GM19099 (cell line): ENCODE measurements around the gene RTKN2.

ENCODE experiments used
- POLR2A ChIP-seq: IDR thresholded peaks from 3 replicates; pipeline ENCODE4 v1.6.1; 2011; ENCODE audit warnings: low read depth; ENCODE audit not compliant: insufficient read length; ENCODE audit errors: extremely low read depth

Gene RTKN2, protein sequence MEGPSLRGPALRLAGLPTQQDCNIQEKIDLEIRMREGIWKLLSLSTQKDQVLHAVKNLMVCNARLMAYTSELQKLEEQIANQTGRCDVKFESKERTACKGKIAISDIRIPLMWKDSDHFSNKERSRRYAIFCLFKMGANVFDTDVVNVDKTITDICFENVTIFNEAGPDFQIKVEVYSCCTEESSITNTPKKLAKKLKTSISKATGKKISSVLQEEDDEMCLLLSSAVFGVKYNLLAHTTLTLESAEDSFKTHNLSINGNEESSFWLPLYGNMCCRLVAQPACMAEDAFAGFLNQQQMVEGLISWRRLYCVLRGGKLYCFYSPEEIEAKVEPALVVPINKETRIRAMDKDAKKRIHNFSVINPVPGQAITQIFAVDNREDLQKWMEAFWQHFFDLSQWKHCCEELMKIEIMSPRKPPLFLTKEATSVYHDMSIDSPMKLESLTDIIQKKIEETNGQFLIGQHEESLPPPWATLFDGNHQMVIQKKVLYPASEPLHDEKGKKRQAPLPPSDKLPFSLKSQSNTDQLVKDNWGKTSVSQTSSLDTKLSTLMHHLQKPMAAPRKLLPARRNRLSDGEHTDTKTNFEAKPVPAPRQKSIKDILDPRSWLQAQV

DNA sequence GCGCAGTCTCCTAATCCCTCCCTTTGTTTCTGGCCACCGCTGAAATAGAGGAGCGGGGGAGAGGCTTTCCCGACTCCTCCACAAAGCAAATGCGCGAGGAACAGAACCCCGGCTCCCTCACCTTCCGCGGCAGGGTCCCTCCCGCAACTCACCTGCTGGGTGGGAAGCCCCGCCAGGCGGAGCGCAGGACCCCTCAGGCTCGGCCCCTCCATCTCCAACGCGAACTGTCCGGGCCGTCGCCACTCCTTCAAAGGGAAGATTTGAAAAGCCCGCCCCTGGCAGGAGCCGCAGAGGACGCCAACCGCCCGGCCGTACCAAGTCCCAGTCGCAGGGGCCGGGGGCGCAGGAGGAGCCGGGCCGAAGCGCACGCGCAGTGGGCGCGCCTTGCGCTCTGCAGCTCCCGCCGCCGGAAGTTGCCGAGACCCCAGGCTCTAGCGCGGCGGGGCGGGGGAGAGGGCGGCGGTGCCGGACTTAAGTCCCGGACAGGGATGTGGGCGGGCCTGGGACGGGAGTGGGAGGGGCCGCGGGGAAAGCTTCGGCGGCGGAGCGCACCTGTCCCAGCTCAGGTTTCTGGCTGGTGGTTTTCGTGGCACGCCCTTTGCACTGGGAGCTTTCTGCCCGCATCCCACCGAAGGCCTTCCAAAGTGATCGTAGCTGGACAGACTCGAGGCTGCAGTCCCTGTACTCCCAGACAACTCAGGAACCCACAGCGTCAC is at the start of gene RTKN2:
RTKN2 (minus strand) TSS at position 446 of the 716 bp plus-strand sequence; CDS start at position 212, 234 bp downstream.
- TF ChIP-seq POLR2A = no peak

DNA sequence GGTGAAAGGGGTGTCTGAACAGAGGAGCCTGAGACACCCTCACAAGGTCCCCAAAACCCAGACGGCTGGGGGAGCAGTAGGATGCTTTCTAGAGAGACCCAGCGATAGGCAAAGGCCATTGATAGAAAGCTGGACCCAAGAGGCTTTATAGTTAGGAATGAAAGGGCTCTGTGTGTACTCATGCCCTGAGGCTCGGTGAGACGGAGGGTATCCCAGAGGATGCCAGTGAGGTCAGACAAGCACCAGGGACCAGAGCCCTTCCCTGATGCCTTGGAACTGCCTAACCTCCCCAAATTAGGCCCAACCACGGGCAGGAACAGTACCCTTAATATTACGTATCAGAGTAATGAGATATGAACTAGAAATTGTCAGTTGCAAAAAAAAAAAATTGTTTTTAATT is 48.6 kb upstream of the RTKN2 start:
- TF ChIP-seq POLR2A = no peak

DNA sequence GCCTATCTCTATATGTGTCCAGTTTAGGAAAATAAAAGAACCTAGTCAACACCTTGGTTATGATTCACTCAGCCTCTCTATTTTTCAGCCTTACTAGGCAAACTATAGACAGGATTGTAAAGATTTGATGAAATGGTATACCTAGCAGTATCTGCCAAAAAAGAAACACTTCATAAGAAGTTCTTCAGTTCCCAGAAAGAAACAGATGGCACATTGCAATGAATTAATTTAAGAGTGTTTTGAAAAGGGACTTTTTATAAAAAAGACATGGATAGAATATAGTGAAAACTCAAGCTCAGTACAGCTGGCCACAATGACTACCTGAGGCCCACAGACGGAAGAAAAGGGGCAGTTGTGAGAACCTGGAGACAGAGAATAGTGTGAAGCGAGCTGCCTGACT is 40.6 kb upstream of the RTKN2 start:
- TF ChIP-seq POLR2A = no peak

DNA sequence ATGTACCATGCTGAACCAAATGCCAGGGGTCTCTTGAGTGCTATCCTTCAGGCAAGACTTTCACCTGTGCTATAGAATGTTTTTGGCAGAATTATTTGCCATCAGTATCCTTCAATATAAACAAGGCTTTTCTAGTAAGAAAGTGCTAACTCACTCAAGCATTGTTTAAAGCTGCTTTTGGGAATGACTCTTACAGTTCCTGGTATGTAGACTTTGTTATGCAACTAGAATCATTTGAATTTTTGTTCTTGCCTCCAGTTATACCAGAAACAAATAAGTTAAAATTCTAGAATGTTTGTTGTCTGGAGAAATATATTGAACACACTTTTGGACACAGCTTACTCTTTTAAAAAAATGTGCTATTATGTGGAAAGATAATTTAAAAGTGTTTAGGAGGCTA is 39.5 kb upstream of the RTKN2 start:
- no peak for TF ChIP-seq POLR2A

DNA sequence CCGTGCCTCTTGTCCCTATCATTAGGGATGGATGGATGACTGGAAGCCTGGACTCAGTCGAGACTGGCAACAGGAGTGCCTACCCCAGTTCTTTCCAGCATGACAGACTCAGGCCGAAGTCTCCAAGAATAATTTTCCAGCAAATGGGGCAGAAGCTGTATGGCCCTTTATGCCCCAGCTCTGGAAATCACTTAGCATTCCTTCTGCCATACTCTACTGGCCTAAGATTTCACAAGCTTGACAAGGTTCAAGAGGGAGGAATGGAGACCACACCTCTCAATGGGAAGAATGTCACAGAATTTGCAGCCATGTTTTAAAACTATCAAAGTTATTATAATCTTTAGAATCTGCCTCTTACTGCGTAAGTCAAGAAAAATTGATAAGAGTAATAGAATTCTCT is 39.0 kb upstream of the RTKN2 start:
- no peak for TF ChIP-seq POLR2A

DNA sequence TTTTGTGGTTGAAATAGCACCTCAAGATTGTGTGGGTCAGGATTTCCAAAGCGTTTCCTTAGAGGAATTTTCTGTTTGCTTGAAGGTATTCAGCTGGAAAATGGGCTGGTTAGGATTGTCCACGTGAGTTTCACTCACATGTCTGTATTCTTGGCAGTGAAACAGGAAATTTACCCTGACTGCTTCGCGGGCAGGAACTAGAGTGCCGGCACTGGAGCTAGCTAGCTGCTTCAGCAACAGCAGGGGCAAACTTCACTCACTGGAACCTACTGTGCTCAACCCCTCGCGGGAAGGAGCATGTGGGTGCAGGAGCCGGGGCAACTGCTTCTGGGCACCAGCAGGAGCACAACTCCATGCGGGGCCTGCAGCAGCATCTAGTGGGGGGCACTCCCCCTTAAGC is 38.0 kb upstream of the RTKN2 start:
- TF ChIP-seq POLR2A = no peak

DNA sequence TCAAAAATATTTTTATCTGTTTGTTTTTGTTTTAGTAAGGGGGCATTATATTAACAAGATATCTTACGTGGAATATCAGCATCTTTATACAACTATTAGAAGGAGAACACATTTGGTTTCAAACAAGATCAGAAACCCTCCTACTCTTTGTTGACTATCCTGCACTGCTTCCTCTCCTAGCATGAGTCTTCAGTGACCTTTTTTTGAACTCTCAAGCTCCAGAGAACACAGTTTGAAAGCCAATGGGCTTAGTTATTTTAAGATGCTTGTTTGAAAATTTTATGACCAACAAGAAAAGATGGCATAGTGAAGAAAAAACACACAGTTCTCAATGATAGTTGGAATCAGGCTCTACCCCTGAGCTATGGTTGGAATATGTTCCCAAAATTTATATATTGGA is 37.2 kb upstream of the RTKN2 start:
- no peak for TF ChIP-seq POLR2A

DNA sequence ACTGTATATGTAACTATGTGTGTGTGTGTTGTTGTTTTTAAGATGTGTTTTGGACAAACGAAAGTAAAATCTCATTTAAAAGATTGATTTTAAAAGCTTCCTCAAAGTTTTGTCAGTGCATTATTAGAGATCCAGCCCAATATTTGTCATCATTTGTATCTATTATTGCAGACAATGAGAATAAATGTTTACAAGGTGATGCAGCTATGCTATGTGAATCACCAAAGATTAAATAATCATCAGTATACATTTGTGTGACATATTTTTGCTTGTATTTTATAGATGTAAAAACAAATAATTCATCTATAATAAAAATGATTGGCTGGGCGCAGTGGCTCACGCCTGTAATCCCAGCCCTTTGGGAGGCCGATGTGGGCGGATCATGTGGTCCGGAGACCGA is 35.3 kb upstream of the RTKN2 start:
- no peak for TF ChIP-seq POLR2A

DNA sequence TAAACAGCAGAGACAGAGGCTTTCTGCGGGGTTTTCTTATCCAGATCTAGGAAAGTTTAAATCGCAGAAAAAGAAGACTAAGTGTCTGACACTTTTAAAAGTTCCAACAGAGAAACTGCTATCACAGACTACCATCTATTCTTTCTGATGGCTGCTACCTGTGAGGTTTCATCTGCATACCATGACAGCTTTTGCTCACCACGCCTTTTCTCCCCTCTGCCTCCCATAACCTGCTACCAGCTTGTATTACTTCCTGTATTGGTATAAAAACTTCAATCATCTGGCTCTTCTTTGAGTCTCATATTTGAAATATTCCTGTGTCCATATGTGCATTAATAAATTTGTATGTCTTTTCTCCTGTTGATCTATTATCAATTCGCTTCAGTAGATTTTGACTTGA is 34.1 kb upstream of the RTKN2 start:
- TF ChIP-seq POLR2A = no peak

DNA sequence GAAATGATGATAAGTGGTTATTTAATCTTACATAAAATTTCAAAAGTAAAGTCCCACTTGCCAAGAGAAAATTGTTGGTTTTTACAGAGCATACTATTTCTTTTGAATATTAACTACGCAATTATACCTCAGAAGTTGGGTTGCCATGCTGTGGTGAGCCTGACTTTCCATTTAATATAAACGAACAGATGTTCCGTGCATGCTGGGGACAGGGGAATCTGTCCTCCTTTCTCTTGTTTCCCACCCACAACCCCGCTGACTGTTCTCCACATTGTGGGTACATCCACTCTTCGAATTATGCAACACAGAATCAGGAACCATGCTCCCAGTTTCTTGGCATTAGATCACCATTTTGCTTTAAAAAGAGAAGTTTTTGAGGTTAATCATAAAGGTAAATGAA is 29.2 kb upstream of the RTKN2 start:
- TF ChIP-seq POLR2A = no peak

DNA sequence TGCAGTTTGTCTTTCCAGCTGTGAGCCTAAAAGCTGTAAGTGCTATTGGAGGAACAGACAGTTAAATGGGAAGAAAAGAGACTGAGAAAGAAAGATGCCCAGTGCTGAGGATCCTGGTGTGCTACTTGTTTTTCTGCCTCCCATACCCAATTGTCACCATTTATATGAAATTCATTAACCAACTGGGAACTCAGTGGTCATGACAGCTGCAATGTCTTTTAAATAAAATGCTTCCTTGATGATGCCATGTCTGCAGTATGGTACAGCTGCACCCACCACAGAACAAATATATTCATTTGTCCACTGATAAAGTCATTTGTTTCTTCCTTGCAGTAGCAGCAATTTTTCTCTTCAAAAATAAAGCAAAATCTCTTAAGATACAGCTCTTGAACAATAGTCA is 15.6 kb upstream of the RTKN2 start:
- TF ChIP-seq POLR2A = no peak

DNA sequence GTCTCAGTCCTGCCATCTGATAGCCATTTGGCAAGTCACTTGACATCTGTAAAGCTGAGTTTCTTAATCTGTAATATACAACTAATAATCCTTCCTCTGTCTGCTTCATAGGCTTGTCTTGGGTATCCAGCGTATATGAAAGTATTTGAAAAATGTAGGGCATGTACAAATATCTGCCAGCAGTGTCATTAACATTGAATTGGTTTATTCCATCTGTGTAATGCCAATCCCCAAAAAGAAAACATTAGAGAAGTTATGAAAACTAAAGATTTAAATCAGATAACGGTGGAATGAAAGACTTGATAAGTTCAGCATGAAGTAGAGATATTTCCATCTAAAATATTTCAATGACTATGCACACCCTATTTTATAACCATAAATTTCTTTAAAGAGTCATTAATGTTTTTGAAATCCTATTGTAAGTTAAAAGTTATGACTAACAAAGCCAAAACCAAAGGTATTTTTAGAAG is 9.8 kb upstream of the RTKN2 start:
- no peak for TF ChIP-seq POLR2A

DNA sequence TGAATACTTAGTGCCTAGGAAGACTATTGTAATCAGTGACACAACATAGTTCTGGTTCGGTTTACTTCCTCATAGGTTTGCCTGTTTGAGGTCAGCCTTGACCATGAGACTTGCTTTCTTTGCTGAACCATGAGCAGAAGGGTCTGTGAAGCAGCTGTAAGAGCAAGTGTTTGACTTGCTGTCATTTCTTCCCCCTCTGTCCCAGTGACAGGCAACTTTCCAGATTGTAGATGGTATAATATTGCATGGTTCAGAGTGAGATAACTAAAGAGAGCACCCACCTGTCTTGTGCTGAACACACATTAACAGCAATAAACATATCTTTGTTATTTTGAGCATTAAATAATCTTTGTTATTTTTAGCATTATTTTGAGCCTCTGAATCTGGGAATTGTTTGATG is 9.3 kb upstream of the RTKN2 start:
- no peak for TF ChIP-seq POLR2A

DNA sequence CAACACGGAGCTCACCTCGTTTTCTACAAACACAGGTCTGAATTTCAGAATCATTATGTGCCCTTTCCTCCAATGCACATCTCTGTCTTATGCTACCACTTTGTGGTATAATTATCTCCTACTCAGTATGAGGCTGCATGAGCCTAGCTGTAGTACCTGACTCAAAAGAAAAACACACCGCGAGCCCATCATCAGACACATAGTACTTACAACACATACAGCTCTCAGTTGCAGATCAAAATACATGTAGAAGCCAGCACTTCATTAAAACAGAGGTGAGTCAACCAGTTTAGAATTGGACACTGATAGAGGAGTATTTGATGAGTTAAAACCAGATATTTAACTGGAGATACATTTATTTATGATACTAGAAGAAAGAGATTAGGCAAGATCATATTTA is 1.4 kb upstream of the RTKN2 start:
- TF ChIP-seq POLR2A = no peak

DNA sequence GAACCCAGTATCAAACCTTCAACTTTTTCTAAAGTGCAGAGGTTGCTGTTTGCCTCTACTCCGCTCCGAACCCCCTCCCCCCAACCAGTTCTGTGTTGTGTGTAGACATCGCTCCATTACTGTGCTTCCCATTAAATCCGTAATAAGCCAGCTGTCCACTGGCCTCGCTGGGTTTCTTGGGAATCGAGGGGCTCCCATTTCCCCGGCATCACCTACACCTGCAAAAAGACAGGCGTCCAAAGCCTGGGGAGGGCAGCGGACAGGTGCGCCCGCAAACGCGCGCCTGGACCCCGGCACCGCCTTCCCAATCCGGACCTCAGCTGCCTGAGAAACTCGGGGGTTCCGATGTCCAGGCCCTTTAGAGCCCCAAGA is 631 bp downstream of the RTKN2 start:
- TF ChIP-seq POLR2A = no peak

DNA sequence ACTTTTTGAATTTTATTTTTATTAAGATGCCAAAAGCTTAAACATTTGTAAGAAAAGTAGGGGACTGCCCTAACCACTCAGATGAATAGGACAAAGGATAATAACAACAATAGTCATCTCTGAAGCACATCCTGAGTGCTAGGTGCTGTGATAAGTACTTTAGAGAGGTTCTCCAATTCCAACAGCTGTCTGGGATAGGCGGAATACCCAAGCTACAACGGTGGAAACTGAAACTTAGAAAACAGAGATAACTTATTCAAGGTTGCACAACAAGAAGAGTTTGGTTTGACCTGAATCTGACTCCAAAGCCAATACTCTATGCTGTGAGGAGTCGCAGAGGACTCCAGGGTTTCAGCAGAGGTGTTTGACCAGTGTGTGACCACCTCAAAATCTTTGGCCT is 2.0 kb downstream of the RTKN2 start:
- no peak for TF ChIP-seq POLR2A
